ENCODE results near the gene BBOX1. TPM values are rescaled to one million over a fixed set of nuclear protein-coding genes. Genes with fewer than 3 reads are reported as not detected.

Gene BBOX1
- total and polyA plus RNA-seq, 7 donors: 0.07 to 0.79 (median 0.10) TPM; not detected in 4

Other genes with a start within 250 kb of the BBOX1 start
- 1 to 10 TPM; 3.0 to 8.9 (median 5.1) TPM for gene FIBIN, start 46.7 kb upstream of the BBOX1 start, total RNA-seq
- 1 to 10 TPM; 4.0 to 7.2 (median 4.9) TPM for gene FIBIN, start 46.7 kb upstream of the BBOX1 start, polyA plus RNA-seq

Measured in psoas muscle (tissue), 7 donors.